Measurements from ENCODE around the gene TSEN2.

Gene TSEN2

GRCh38 chr3:12560505-12561190 is 76.4 kb downstream of the TSEN2 start:
- H3K27ac Mint-ChIP-seq, result peak overlapping the region; percentile 41
- H3K36me3 Mint-ChIP-seq, result peaks cover 14% of the 10 kb centered on the region
- H3K4me1 Mint-ChIP-seq, result peaks cover 67% of the 10 kb centered on the region
- peaks cover 3% of the 10 kb centered on the region for H3K9me3 Mint-ChIP-seq
- H3K4me3 Mint-ChIP-seq, result peak overlapping the region; percentile 19
- peaks cover 2% of the 10 kb centered on the region for H3K27me3 Mint-ChIP-seq
- peak; percentile 59 for ATAC-seq

GRCh38 chr3:12561397-12561796 is 77.1 kb downstream of the TSEN2 start:
- Mint-ChIP-seq H3K27me3 (no peaks in the 10 kb centered on the region), H3K4me1 (peaks cover 59% of the 10 kb centered on the region), H3K9me3 (peaks cover 7% of the 10 kb centered on the region), H3K36me3 (peaks cover 20% of the 10 kb centered on the region), H3K4me3 (no peak overlapping the region), H3K27ac (peak overlapping the region; percentile 41)
- no peak for ATAC-seq

- H3K4me1 Mint-ChIP-seq, result peaks cover 55% of the 10 kb centered on the region
- H3K27ac Mint-ChIP-seq, result no peak overlapping the region
- no peak overlapping the region for H3K4me3 Mint-ChIP-seq
- H3K27me3 Mint-ChIP-seq, result no peaks in the 10 kb centered on the region
- peaks cover 11% of the 10 kb centered on the region for H3K9me3 Mint-ChIP-seq
- no peak for ATAC-seq
- peaks cover 31% of the 10 kb centered on the region for H3K36me3 Mint-ChIP-seq
Observed at GRCh38 chr3:12562451-12562850, 78.2 kb downstream of the TSEN2 start.

GRCh38 chr3:12566976-12567375 is 82.7 kb downstream of the TSEN2 start:
- H3K27ac Mint-ChIP-seq, result no peak overlapping the region

GRCh38 chr3:12568747-12569146 is 84.5 kb downstream of the TSEN2 start:
- no peak for ATAC-seq
- Mint-ChIP-seq H3K4me1 (peaks cover 8% of the 10 kb centered on the region), H3K27me3 (no peaks in the 10 kb centered on the region), H3K36me3 (peaks cover 76% of the 10 kb centered on the region), H3K27ac (no peak overlapping the region), H3K9me3 (peaks cover 11% of the 10 kb centered on the region), H3K4me3 (no peak overlapping the region)

More at GRCh38 chr3:12566976-12567375, 82.7 kb downstream of the TSEN2 start:
- Mint-ChIP-seq H3K4me3 (no peak overlapping the region), H3K36me3 (peaks cover 63% of the 10 kb centered on the region), H3K9me3 (peaks cover 11% of the 10 kb centered on the region), H3K27me3 (no peaks in the 10 kb centered on the region), H3K4me1 (peaks cover 9% of the 10 kb centered on the region)
- no peak for ATAC-seq

GRCh38 chr3:12569836-12570235 is 85.6 kb downstream of the TSEN2 start:
- H3K4me1 Mint-ChIP-seq, result peaks cover 2% of the 10 kb centered on the region
- peaks cover 81% of the 10 kb centered on the region for H3K36me3 Mint-ChIP-seq
- H3K4me3 Mint-ChIP-seq, result no peak overlapping the region
- no peaks in the 10 kb centered on the region for H3K27me3 Mint-ChIP-seq
- ATAC-seq, result no peak
- H3K9me3 Mint-ChIP-seq, result peaks cover 8% of the 10 kb centered on the region
- H3K27ac Mint-ChIP-seq, result no peak overlapping the region

- Mint-ChIP-seq H3K36me3 (peaks cover 82% of the 10 kb centered on the region), H3K27me3 (no peaks in the 10 kb centered on the region), H3K9me3 (peaks cover under 1% of the 10 kb centered on the region), H3K27ac (no peak overlapping the region), H3K4me1 (no peaks in the 10 kb centered on the region), H3K4me3 (no peak overlapping the region)
- no peak for ATAC-seq
Observed at GRCh38 chr3:12571986-12572385, 87.7 kb downstream of the TSEN2 start.

GRCh38 chr3:12574131-12574530 is 89.9 kb downstream of the TSEN2 start:
- Mint-ChIP-seq H3K36me3 (peaks cover 88% of the 10 kb centered on the region), H3K27me3 (no peaks in the 10 kb centered on the region), H3K4me3 (no peak overlapping the region), H3K27ac (no peak overlapping the region), H3K4me1 (peaks cover under 1% of the 10 kb centered on the region), H3K9me3 (peaks cover 3% of the 10 kb centered on the region)
- ATAC-seq, result no peak

GRCh38 chr3:12574661-12575060 is 90.4 kb downstream of the TSEN2 start:
- no peaks in the 10 kb centered on the region for H3K27me3 Mint-ChIP-seq
- H3K9me3 Mint-ChIP-seq, result peaks cover 3% of the 10 kb centered on the region
- H3K36me3 Mint-ChIP-seq, result peaks cover 90% of the 10 kb centered on the region
- peaks cover 6% of the 10 kb centered on the region for H3K4me1 Mint-ChIP-seq
- H3K4me3 Mint-ChIP-seq, result no peak overlapping the region
- no peak overlapping the region for H3K27ac Mint-ChIP-seq
- no peak for ATAC-seq

- Mint-ChIP-seq H3K27ac (no peak overlapping the region), H3K4me1 (peaks cover 9% of the 10 kb centered on the region), H3K27me3 (no peaks in the 10 kb centered on the region), H3K4me3 (no peak overlapping the region), H3K9me3 (peaks cover 3% of the 10 kb centered on the region), H3K36me3 (peaks cover 82% of the 10 kb centered on the region)
- ATAC-seq, result no peak
Observed at GRCh38 chr3:12577379-12577778, 93.1 kb downstream of the TSEN2 start.

GRCh38 chr3:12578742-12579141 is 94.5 kb downstream of the TSEN2 start:
- H3K27me3 Mint-ChIP-seq, result no peaks in the 10 kb centered on the region
- H3K27ac Mint-ChIP-seq, result peak overlapping the region; percentile 38
- H3K36me3 Mint-ChIP-seq, result peaks cover 81% of the 10 kb centered on the region
- H3K4me3 Mint-ChIP-seq, result no peak overlapping the region
- peaks cover 3% of the 10 kb centered on the region for H3K9me3 Mint-ChIP-seq
- ATAC-seq, result no peak
- peaks cover 9% of the 10 kb centered on the region for H3K4me1 Mint-ChIP-seq

- H3K4me3 Mint-ChIP-seq, result no peak overlapping the region
- ATAC-seq, result no peak
- H3K4me1 Mint-ChIP-seq, result peaks cover 9% of the 10 kb centered on the region
- H3K36me3 Mint-ChIP-seq, result peaks cover 81% of the 10 kb centered on the region
- peak overlapping the region; percentile 38 for H3K27ac Mint-ChIP-seq
- H3K27me3 Mint-ChIP-seq, result no peaks in the 10 kb centered on the region
- H3K9me3 Mint-ChIP-seq, result peaks cover 3% of the 10 kb centered on the region
Observed at GRCh38 chr3:12579456-12579855, 95.2 kb downstream of the TSEN2 start.

GRCh38 chr3:12579905-12580304 is 95.6 kb downstream of the TSEN2 start:
- Mint-ChIP-seq H3K27ac (peak overlapping the region; percentile 38), H3K9me3 (peaks cover 3% of the 10 kb centered on the region), H3K27me3 (no peaks in the 10 kb centered on the region), H3K36me3 (peaks cover 81% of the 10 kb centered on the region), H3K4me3 (no peak overlapping the region), H3K4me1 (peaks cover 9% of the 10 kb centered on the region)
- no peak for ATAC-seq

GRCh38 chr3:12582730-12583129 is 98.5 kb downstream of the TSEN2 start:
- ATAC-seq, result no peak
- Mint-ChIP-seq H3K27me3 (no peaks in the 10 kb centered on the region), H3K36me3 (peaks cover 61% of the 10 kb centered on the region), H3K9me3 (no peaks in the 10 kb centered on the region), H3K4me3 (no peak overlapping the region), H3K4me1 (peaks cover 17% of the 10 kb centered on the region), H3K27ac (no peak overlapping the region)

All from stimulated activated memory B cell treated with anti-CD40 and anti-IgM and Interleukin-4, amounts not matched to agents 10 μg/mL and 1 μg/mL and 100 μg/mL, for 72 hours (primary cell).